Lung (tissue), 12 donors: ENCODE measurements around the gene PHLPP1. TPM values are rescaled to one million over a fixed set of nuclear protein-coding genes. Genes with fewer than 3 reads are reported as not detected.

ENCODE experiments used
- ATAC-seq: fragments of 200-7000 bp; cut with Tn5 transposase; one replicate; pipeline ENCODE4 v1.9.1; 2020; ENCODE audit warnings: moderate number of reproducible peaks; ENCODE audit not compliant: insufficient read depth, low FRiP score
- DNase-seq, 3 donors: peaks; one replicate each; pipeline ENCODE4 v3.0.0-alpha.2; 2013 to 2017
- H3K27ac ChIP-seq, 2 donors: one replicate each; pipeline ENCODE4 v1.5.1; 2013; ENCODE audit warnings: mild to moderate bottlenecking in 2 of 2, moderate library complexity in 2 of 2, control low read depth in 1 of 2, inconsistent platforms in 1 of 2, low read depth in 1 of 2, low read length in 1 of 2
- H3K27me3 ChIP-seq, 3 donors: one replicate each; pipeline ENCODE4 v1.5.1; 2013; ENCODE audit warnings: low read length in 2 of 3; ENCODE audit not compliant: control insufficient read depth in 3 of 3, insufficient read depth in 3 of 3
- H3K36me3 ChIP-seq, 4 donors: one replicate each; pipeline ENCODE4 v1.5.1; 2013; ENCODE audit warnings: low read length in 4 of 4, mild to moderate bottlenecking in 1 of 4, moderate library complexity in 1 of 4; ENCODE audit not compliant: control insufficient read depth in 4 of 4, insufficient read depth in 4 of 4
- H3K4me1 ChIP-seq, 5 donors: one replicate each; pipeline ENCODE4 v1.5.1; 2013; ENCODE audit warnings: low read length in 5 of 5, mild to moderate bottlenecking in 2 of 5, moderate library complexity in 1 of 5; ENCODE audit not compliant: control insufficient read depth in 5 of 5, insufficient read depth in 5 of 5
- H3K4me3 ChIP-seq: one replicate; pipeline ENCODE4 v1.5.1; 2013; ENCODE audit warnings: mild to moderate bottlenecking, control low read depth, moderate library complexity
- H3K9ac ChIP-seq, 2 donors: one replicate each; pipeline ENCODE4 v1.5.1; 2013; ENCODE audit warnings: low read length in 2 of 2, control low read depth in 1 of 2; ENCODE audit not compliant: insufficient read depth in 1 of 2
- H3K9me3 ChIP-seq, 4 donors: one replicate each; pipeline ENCODE4 v1.5.1; 2013; ENCODE audit warnings: low read length in 3 of 4, mild to moderate bottlenecking in 1 of 4, moderate library complexity in 1 of 4; ENCODE audit not compliant: control insufficient read depth in 4 of 4, insufficient read depth in 3 of 4
- CTCF ChIP-seq: IDR thresholded peaks from 2 replicates; pipeline ENCODE4 v1.5.1; 2012; ENCODE audit warnings: mild to moderate bottlenecking; ENCODE audit errors: control extremely low read depth, extremely low read depth
- WGBS, 2 donors: extraction: QIAGEN DNeasy Blood & Tissue Kit; methylation state at CpG; one replicate each; pipeline ENCODE4 v1.1.7; 2013; 5-methylcytosine and 5-hydroxymethylcytosine counted together
- polyA plus RNA-seq, 2 donors: library from polyadenylated mRNA; stranded (reverse); fragments of 200-250 nt; gene quantifications; one replicate each; pipeline ENCODE4 v1.2.1, GENCODE V29; 2013
- total RNA-seq, 2 donors: library from RNA; depleted of rRNA in 1 of 2; stranded (reverse); fragments of >200 nt in 1 of 2; gene quantifications; one replicate each; pipeline ENCODE4 v1.2.1, GENCODE V29; 2014 to 2021
- donor health status: control.
- donor health status: control.
- donor health status: Bipolar disorder and iron deficiency.
- donor health status: healthy.
- donor health status: DM: yes; HTN: yes; CAD: no.

Gene PHLPP1
- total and polyA plus RNA-seq, 4 donors: 2.3 to 29.2 (median 7.9) TPM

- Histone ChIP-seq H3K4me3 (no peak overlapping the region), H3K27me3 (no peaks in the 10 kb centered on the region), H3K36me3 (no peaks in the 10 kb centered on the region), H3K27ac (no peak overlapping the region), H3K9me3 (no peaks in the 10 kb centered on the region), H3K4me1 (peaks cover 0 to 10% (median 0%) of the 10 kb centered on the region in 5 donors), H3K9ac (no peak overlapping the region)
- no peak for TF ChIP-seq CTCF
- DNase-seq: no peak
- ATAC-seq: no peak
- WGBS, 2 donors: 76 to 82% methylated on average over 2 of the region's 2 CpGs
Observed at GRCh38 chr18:62857263-62857976, 142.1 kb downstream of the PHLPP1 start.

- Histone ChIP-seq H3K9me3 (no peaks in the 10 kb centered on the region), H3K36me3 (no peaks in the 10 kb centered on the region), H3K4me3 (no peak overlapping the region), H3K4me1 (peaks cover 0 to 10% (median 0%) of the 10 kb centered on the region in 5 donors), H3K27me3 (no peaks in the 10 kb centered on the region), H3K9ac (no peak overlapping the region), H3K27ac (no peak overlapping the region)
- ATAC-seq (no peak), DNase-seq (no peak)
- no peak for TF ChIP-seq CTCF
- WGBS, 2 donors: 95 to 96% methylated on average over 4 of the region's 4 CpGs
Observed at GRCh38 chr18:62860062-62860461, 144.7 kb downstream of the PHLPP1 start.

- H3K4me1 ChIP-seq: peaks cover 0 to 7% (median 0%) of the 10 kb centered on the region in 5 donors
- TF ChIP-seq CTCF: no peak
- H3K27me3 ChIP-seq: no peaks in the 10 kb centered on the region
- no peaks in the 10 kb centered on the region for H3K9me3 ChIP-seq
- H3K27ac ChIP-seq: no peak overlapping the region
- no peak overlapping the region for H3K9ac ChIP-seq
- no peaks in the 10 kb centered on the region for H3K36me3 ChIP-seq
- no peak overlapping the region for H3K4me3 ChIP-seq
- DNase-seq (no peak), ATAC-seq (no peak)
- 42 to 45% methylated on average over 2 of the region's 2 CpGs for WGBS, 2 donors
Observed at GRCh38 chr18:62862466-62862865, 147.1 kb downstream of the PHLPP1 start.
